LNCaP clone FGC (cell line): Measurements from ENCODE around the gene CYP27B1.
A peak's percentile ranks its signal among the peaks of the same experiment; 100 is the strongest.

Experiments
- DNase-seq: peaks from one replicate; pipeline ENCODE4 v3.0.0-alpha.2; 2011; ENCODE audit warnings: low read depth
- H3K4me3 ChIP-seq: 2 replicates; pipeline ENCODE4 v1.5.1; 2011; ENCODE audit warnings: mild to moderate bottlenecking, low read depth, low read length, control low read depth
- CTCF ChIP-seq: IDR thresholded peaks from 2 replicates; pipeline ENCODE4 v1.5.1; 2012; ENCODE audit warnings: mild to moderate bottlenecking; ENCODE audit not compliant: control insufficient read depth, insufficient read depth; ENCODE audit errors: extremely low read depth

Gene CYP27B1

DNA sequence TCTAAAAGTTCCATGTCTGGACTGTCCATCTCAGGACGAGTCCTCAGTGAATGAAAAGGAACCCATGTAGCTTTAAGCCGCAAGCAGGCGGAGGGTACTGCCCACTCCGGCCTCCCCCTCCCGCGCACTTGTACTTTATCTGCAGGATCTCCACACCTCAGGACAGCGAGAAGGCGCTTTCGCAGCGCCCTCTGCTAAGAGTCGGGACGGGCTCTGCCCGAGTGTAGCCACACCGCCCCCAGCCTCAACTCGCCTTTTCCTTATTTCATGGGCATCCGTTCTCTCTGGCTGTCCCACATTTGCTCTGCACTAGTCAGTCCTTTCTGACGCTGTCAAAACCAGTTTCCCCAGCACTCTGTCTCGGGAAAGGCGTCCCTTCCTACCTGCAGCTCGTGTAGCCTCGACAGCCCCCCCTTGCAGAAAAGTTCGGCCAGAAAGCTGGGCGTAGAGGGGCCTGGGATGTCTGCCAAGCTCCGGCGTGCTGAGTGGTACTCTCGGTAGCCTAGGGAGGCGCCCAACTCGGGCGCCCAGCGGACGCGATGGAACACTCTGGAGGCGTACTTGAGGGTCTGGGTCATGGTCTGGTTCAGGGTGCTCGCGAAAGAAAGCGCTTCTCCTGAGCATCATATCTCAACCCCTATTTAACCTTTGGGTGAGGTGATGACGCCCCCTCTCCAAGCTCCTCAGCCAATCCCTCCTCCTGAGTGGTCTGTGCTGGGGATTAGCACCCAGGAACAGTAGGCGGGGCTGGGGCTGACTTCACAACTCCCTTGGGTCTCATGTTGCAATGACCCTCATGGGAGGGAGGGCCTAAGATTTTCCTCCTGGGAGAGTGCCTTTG lies at the start of gene CYP27B1:
TSS of gene CYP27B1 (minus strand) at position 615 of the 841 bp plus-strand sequence. CDS start at position 578, 37 bp downstream.
- DNase-seq, result no peak
- peak within 1 kb of the TSS; percentile 17 for H3K4me3 ChIP-seq
- TF ChIP-seq CTCF, result no peak; the same call in 1 of the 2 replicates

DNA sequence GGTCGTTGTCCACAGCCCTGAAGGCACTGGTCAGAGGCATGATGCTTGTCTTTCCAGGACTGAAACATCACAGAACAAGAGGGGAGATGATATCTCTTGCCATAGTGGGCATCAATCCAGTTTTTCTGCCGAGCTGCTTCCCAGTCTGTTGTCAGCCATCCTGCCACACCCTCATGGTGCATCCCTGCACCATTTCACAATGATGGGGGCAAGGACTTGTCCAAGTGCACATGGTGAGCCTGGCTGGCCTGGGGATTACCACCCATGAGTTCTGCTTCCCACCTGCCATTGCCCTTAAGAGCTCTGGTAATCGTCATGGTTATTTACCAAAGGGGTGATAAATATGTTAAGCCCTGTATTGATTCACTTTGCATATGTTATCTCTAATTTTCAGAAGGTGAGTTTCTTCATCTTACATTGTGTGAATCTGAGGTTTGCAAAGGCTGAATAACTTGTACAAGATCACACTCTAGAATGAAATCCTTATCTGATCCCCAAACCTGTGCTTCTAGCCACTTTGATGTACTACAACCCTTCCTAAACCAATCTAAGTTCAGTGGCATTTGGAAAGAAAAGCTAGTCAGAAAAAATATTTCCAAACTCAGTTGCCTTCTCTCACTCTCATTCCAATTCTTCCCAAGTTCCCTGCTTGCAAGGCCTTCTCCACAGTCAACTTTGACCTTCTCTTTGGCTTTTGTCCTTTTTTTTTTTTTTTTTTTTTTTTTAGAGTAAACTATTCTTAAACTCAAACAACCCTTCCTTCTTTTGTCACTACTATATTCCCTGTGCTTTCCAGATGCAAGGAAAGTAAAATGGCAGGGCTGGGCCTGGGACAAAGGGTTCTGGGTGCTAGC lies 49.4 kb upstream of the CYP27B1 start:
- DNase-seq, result no peak
- no peak overlapping the region for H3K4me3 ChIP-seq
- no peak for TF ChIP-seq CTCF

GRCh38 chr12:57815177-57816000 lies 48.5 kb upstream of the CYP27B1 start:
- H3K4me3 ChIP-seq, result no peak overlapping the region
- no peak for TF ChIP-seq CTCF
- DNase-seq, result no peak

GRCh38 chr12:57813971-57814772 lies 47.3 kb upstream of the CYP27B1 start:
- no peak for DNase-seq
- no peak for TF ChIP-seq CTCF
- H3K4me3 ChIP-seq, result no peak overlapping the region

GRCh38 chr12:57813111-57813970 lies 46.5 kb upstream of the CYP27B1 start:
- DNase-seq, result no peak
- TF ChIP-seq CTCF, result no peak
- H3K4me3 ChIP-seq, result no peak overlapping the region
